Tibial nerve (tissue), 4 donors: ENCODE measurements around the gene MED8. TPM values are rescaled to one million over a fixed set of nuclear protein-coding genes. Genes with fewer than 3 reads are reported as not detected.

ENCODE experiments used
- DNase-seq, 2 donors: peaks; one replicate each; pipeline ENCODE4 v3.0.0-alpha.2; 2019; ENCODE audit warnings: low spot score in 2 of 2
- H3K27ac ChIP-seq, 4 donors: fragments of 200-600 bp; sonication (generic) in 3 of 4; one replicate each; pipeline ENCODE4 v1.5.1; 2017 to 2019; ENCODE audit warnings: mild to moderate bottlenecking in 1 of 4
- H3K27me3 ChIP-seq, 2 donors: fragments of 200-600 bp; sonication (generic) in 1 of 2; one replicate each; pipeline versions ENCODE4 v1.5.1 to v1.6.0; 2017 to 2019
- H3K36me3 ChIP-seq, 3 donors: fragments of 200-600 bp; sonication (generic); one replicate each; pipeline ENCODE4 v1.5.1; 2018 to 2019
- H3K4me1 ChIP-seq, 4 donors: fragments of 200-600 bp; sonication (generic) in 3 of 4; one replicate each; pipeline ENCODE4 v1.5.1; 2017 to 2019
- H3K4me3 ChIP-seq, 4 donors: fragments of 200-600 bp; sonication (generic) in 3 of 4; one replicate each; pipeline ENCODE4 v1.5.1; 2017 to 2019; ENCODE audit warnings: mild to moderate bottlenecking in 1 of 4, moderate library complexity in 1 of 4
- H3K9me3 ChIP-seq, 4 donors: fragments of 200-600 bp; sonication (generic) in 3 of 4; one replicate each; pipeline ENCODE4 v1.5.1; 2017 to 2019
- CTCF ChIP-seq, 5 experiments: fragments of 200-600 bp in 3 of 5; fragments of 450-650 bp in 2 of 5; sonication (generic) in 3 of 5; IDR thresholded peaks; one replicate each; pipeline ENCODE4 v1.5.1; 2016 to 2019; ENCODE audit warnings: antibody characterized with exemption in 5 of 5, mild to moderate bottlenecking in 3 of 5, moderate library complexity in 2 of 5
- EP300 ChIP-seq, 2 donors: sonication (generic); formaldehyde crosslinking; IDR thresholded peaks; one replicate each; pipeline ENCODE4 v1.6.1; 2017; ENCODE audit warnings: antibody characterized with exemption in 2 of 2, mild to moderate bottlenecking in 1 of 2
- POLR2A ChIP-seq, 2 donors: fragments of 450-650 bp; IDR thresholded peaks; one replicate each; pipeline ENCODE4 v1.6.1; 2017; ENCODE audit warnings: antibody characterized with exemption in 2 of 2, mild to moderate bottlenecking in 2 of 2, moderate library complexity in 2 of 2
- WGBS, 2 donors: methylation state at CpG; one replicate each; pipeline ENCODE4 v1.1.5; 2018; 5-methylcytosine and 5-hydroxymethylcytosine counted together
- total RNA-seq, 4 donors: library from RNA; depleted of rRNA; stranded (reverse); fragments of >200 nt; gene quantifications; one replicate each; pipeline ENCODE4 v1.1.0, GENCODE V29; 2016

MED8 gene
- total RNA-seq, 4 donors from 2014 or later = 22.8 to 35.1 (median 28.5) TPM

GRCh38 chr1:43368646-43369020 lies 21.0 kb downstream of the MED8 start:
- Histone ChIP-seq H3K27ac (peak overlapping the region; percentile 71 to 98 (median 96)), H3K9me3 (no peaks in the 10 kb centered on the region), H3K4me1 (peaks cover 0 to 48% (median 20%) of the 10 kb centered on the region in 4 donors), H3K4me3 (peak overlapping the region; percentile 71 to 97 (median 83)), H3K36me3 (peaks cover 0 to 27% (median 17%) of the 10 kb centered on the region in 3 donors), H3K27me3 (no peaks in the 10 kb centered on the region)
- DNase-seq = no peak
- WGBS, 2 donors = 15 to 17% methylated on average over 6 of the region's 6 CpGs
- no peak for TF ChIP-seq CTCF (IDR thresholded peaks at IDR 0.05)
- no peak for TF ChIP-seq POLR2A (IDR thresholded peaks at IDR 0.05)
- no peak for TF ChIP-seq EP300 (IDR thresholded peaks at IDR 0.05)

- Histone ChIP-seq H3K27ac (peak within 1 kb of the TSS; percentile 88 to 98 (median 98)), H3K9me3 (no peaks in the 10 kb centered on the region), H3K36me3 (peaks cover 0 to 29% (median 20%) of the 10 kb centered on the region in 3 donors), H3K4me3 (peak within 1 kb of the TSS; percentile 80 to 97 (median 91)), H3K4me1 (peaks cover 0 to 42% (median 20%) of the 10 kb centered on the region in 4 donors), H3K27me3 (no peaks in the 10 kb centered on the region)
- peak; percentile 83 to 86 for DNase-seq
- WGBS, 2 donors = 1% methylated on average over 15 to 35 of the region's 58 CpGs
- TF ChIP-seq CTCF (IDR thresholded peaks at IDR 0.05) = peak in 3 of 5 experiments; percentile 14 to 55 (median 37)
- peak in 1 of 2 donors; percentile 81 for TF ChIP-seq EP300 (IDR thresholded peaks at IDR 0.05)
- TF ChIP-seq POLR2A (IDR thresholded peaks at IDR 0.05) = peak; percentile 26 to 74
Observed at GRCh38 chr1:43367904-43368645, 21.5 kb downstream of the MED8 start, which contains the start of gene ELOVL1. ELOVL1 (minus strand) TSS chr1:43368011; CDS start chr1:43365609, 2,402 bp downstream.

- TF ChIP-seq POLR2A (IDR thresholded peaks at IDR 0.05) = peak in 1 of 2 donors; percentile 21
- no peak for TF ChIP-seq EP300 (IDR thresholded peaks at IDR 0.05)
- Histone ChIP-seq H3K4me1 (peaks cover 0 to 42% (median 20%) of the 10 kb centered on the region in 4 donors), H3K9me3 (no peaks in the 10 kb centered on the region), H3K36me3 (peaks cover 0 to 37% (median 26%) of the 10 kb centered on the region in 3 donors), H3K27me3 (no peaks in the 10 kb centered on the region), H3K4me3 (peak overlapping the region; percentile 80 to 97 (median 91)), H3K27ac (peak overlapping the region; percentile 88 to 98 (median 98))
- no peak for DNase-seq
- 2 to 3% methylated on average over 36 to 39 of the region's 48 CpGs for WGBS, 2 donors
Observed at GRCh38 chr1:43367026-43367903, 22.3 kb downstream of the MED8 start.

- peaks cover 0 to 43% (median 26%) of the 10 kb centered on the region in 3 donors for H3K36me3 ChIP-seq
- no peaks in the 10 kb centered on the region for H3K27me3 ChIP-seq
- H3K27ac ChIP-seq = peak overlapping the region; percentile 88 to 98 (median 98)
- peaks cover 0 to 42% (median 20%) of the 10 kb centered on the region in 4 donors for H3K4me1 ChIP-seq
- no peaks in the 10 kb centered on the region for H3K9me3 ChIP-seq
- WGBS, 2 donors = 4 to 24% methylated on average over 4 of the region's 5 CpGs
- H3K4me3 ChIP-seq = peak overlapping the region; percentile 80 to 97 (median 91)
- TF ChIP-seq CTCF (IDR thresholded peaks at IDR 0.05) (no peak), EP300 (IDR thresholded peaks at IDR 0.05) (no peak), POLR2A (IDR thresholded peaks at IDR 0.05) (no peak)
- DNase-seq = no peak
Observed at GRCh38 chr1:43366601-43367025, 23.0 kb downstream of the MED8 start.

- Histone ChIP-seq H3K4me1 (peaks cover 0 to 42% (median 20%) of the 10 kb centered on the region in 4 donors), H3K9me3 (no peaks in the 10 kb centered on the region), H3K27me3 (no peaks in the 10 kb centered on the region), H3K36me3 (peaks cover 0 to 48% (median 26%) of the 10 kb centered on the region in 3 donors), H3K4me3 (peak overlapping the region in 3 of 4 donors; percentile 7 to 97 (median 80)), H3K27ac (peak overlapping the region; percentile 88 to 98 (median 98))
- WGBS, 2 donors = 38 to 40% methylated on average over 11 of the region's 11 CpGs
- TF ChIP-seq CTCF (IDR thresholded peaks at IDR 0.05) = no peak
- no peak for TF ChIP-seq POLR2A (IDR thresholded peaks at IDR 0.05)
- no peak for TF ChIP-seq EP300 (IDR thresholded peaks at IDR 0.05)
- no peak for DNase-seq
Observed at GRCh38 chr1:43366179-43366578, 23.4 kb downstream of the MED8 start.
